Keratinocyte (primary cell): ENCODE data around the gene WDR35.

Source experiments
- EZH2 ChIP-seq: IDR thresholded peaks from one replicate; pipeline ENCODE4 v1.6.1; 2012; ENCODE audit warnings: inconsistent platforms, mild to moderate bottlenecking, low read length, moderate library complexity
- TF ChIP-seq, protein P1 (sequence below), 3 experiments: IDR thresholded peaks in 1 of 3; conservative IDR thresholded peaks in 1 of 3; optimal IDR thresholded peaks in 1 of 3; 2 replicates in 2 of 3; 3 replicates in 1 of 3; pipeline versions ENCODE3 to v1.5.1; 2011; ENCODE audit warnings: low read length in 3 of 3, mild to moderate bottlenecking in 3 of 3, moderate library complexity in 2 of 3, control low read depth in 1 of 3, inconsistent platforms in 1 of 3; ENCODE audit not compliant: insufficient read depth in 2 of 3; ENCODE audit errors: extremely low read depth in 1 of 3

DNA sequence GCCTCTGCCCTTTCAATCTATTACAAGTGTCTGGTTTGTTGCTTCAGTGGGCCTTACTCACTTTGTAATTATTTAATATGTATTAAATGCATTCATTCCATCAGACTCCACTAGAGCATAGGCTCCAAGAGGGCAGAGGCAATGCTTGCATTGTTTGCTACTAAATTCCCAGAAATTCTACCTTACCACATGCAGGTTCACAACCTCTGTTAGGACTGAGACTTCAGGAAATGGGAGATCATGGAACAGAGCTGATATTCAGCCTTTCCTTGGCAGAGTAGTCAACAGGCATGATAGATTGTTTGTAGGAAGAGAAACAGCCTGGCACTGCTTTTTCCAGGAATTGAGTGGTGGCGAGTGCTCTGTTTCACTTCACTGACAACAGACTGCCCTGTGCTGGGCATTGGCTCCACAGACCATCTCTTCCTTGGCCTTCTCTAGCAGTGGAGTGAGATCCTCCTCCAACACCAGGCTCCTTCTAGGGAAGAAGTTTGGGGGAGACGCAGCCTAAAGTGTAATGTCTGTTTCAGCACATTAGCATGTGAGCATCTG, 28.8 kb upstream of the WDR35 start:
- TF ChIP-seq, protein P1, sequence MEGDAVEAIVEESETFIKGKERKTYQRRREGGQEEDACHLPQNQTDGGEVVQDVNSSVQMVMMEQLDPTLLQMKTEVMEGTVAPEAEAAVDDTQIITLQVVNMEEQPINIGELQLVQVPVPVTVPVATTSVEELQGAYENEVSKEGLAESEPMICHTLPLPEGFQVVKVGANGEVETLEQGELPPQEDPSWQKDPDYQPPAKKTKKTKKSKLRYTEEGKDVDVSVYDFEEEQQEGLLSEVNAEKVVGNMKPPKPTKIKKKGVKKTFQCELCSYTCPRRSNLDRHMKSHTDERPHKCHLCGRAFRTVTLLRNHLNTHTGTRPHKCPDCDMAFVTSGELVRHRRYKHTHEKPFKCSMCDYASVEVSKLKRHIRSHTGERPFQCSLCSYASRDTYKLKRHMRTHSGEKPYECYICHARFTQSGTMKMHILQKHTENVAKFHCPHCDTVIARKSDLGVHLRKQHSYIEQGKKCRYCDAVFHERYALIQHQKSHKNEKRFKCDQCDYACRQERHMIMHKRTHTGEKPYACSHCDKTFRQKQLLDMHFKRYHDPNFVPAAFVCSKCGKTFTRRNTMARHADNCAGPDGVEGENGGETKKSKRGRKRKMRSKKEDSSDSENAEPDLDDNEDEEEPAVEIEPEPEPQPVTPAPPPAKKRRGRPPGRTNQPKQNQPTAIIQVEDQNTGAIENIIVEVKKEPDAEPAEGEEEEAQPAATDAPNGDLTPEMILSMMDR (optimal IDR thresholded peaks at IDR 0.05 in 1 of 3, IDR thresholded peaks at IDR 0.05 in 1 of 3, conservative IDR thresholded peaks at IDR 0.05 in 1 of 3; ENCODE audit: extremely low read depth in 1 of 3, insufficient read depth in 2 of 3, low read length in 3 of 3) = no peak
- no peak for TF ChIP-seq EZH2
